Activated naive CD4-positive, alpha-beta T cell treated with Interleukin-2 at 50 U/mL for 16 hours (primary cell): ENCODE data around the gene SORBS1.
"Not testable (repeated sequence)": the region's sequence is repeated elsewhere in the genome, so short reads cannot be mapped to it uniquely, and the experiment has no call there.

Experiments
- DNase-seq: peaks from one replicate; pipeline ENCODE4 v3.0.0-alpha.2; 2020

SORBS1 gene

GRCh38 chr10:95480102-95480900, 80.9 kb downstream of the SORBS1 start:
- no peak for DNase-seq

- DNase-seq: no peak
Observed at GRCh38 chr10:95478935-95479334, 82.2 kb downstream of the SORBS1 start.

- DNase-seq: no peak
Observed at GRCh38 chr10:95478185-95478584, 83.0 kb downstream of the SORBS1 start.

GRCh38 chr10:95477175-95477520, 84.0 kb downstream of the SORBS1 start:
- DNase-seq: no peak

- no peak for DNase-seq
Observed at GRCh38 chr10:95476469-95477174, 84.5 kb downstream of the SORBS1 start.

- no peak for DNase-seq
Observed at GRCh38 chr10:95475827-95476468, 85.2 kb downstream of the SORBS1 start.

GRCh38 chr10:95475003-95475383, 86.2 kb downstream of the SORBS1 start:
- no peak for DNase-seq

GRCh38 chr10:95474228-95475002, 86.8 kb downstream of the SORBS1 start:
- no peak for DNase-seq

GRCh38 chr10:95472304-95473088, 88.7 kb downstream of the SORBS1 start:
- no peak for DNase-seq

- DNase-seq: no peak
Observed at GRCh38 chr10:95469676-95470075, 91.5 kb downstream of the SORBS1 start.

- DNase-seq: no peak
Observed at GRCh38 chr10:95469251-95469650, 91.9 kb downstream of the SORBS1 start.

GRCh38 chr10:95467642-95468041, 93.5 kb downstream of the SORBS1 start:
- not testable (repeated sequence) for DNase-seq

GRCh38 chr10:95467162-95467599, 94.0 kb downstream of the SORBS1 start:
- DNase-seq: no peak

GRCh38 chr10:95466436-95466835, 94.7 kb downstream of the SORBS1 start:
- DNase-seq: no peak

- DNase-seq: no peak
Observed at GRCh38 chr10:95464280-95464679, 96.9 kb downstream of the SORBS1 start.

- no peak for DNase-seq
Observed at GRCh38 chr10:95462740-95463667, 98.2 kb downstream of the SORBS1 start.

- DNase-seq: no peak
Observed at GRCh38 chr10:95461611-95462010, 99.6 kb downstream of the SORBS1 start.

- DNase-seq: no peak
Observed at GRCh38 chr10:95459446-95460045, 101.6 kb downstream of the SORBS1 start.

GRCh38 chr10:95458871-95459270, 102.3 kb downstream of the SORBS1 start:
- no peak for DNase-seq

GRCh38 chr10:95458014-95458413, 103.2 kb downstream of the SORBS1 start:
- DNase-seq: no peak
